ENCODE results near the gene TRIO. TPM values are rescaled to one million over a fixed set of nuclear protein-coding genes. Genes with fewer than 3 reads are reported as not detected.
"Not testable (repeated sequence)": the region's sequence is repeated elsewhere in the genome, so short reads cannot be mapped to it uniquely, and the experiment has no call there.

Gene TRIO
- polyA plus RNA-seq, 1 experiment: 176 TPM

DNA sequence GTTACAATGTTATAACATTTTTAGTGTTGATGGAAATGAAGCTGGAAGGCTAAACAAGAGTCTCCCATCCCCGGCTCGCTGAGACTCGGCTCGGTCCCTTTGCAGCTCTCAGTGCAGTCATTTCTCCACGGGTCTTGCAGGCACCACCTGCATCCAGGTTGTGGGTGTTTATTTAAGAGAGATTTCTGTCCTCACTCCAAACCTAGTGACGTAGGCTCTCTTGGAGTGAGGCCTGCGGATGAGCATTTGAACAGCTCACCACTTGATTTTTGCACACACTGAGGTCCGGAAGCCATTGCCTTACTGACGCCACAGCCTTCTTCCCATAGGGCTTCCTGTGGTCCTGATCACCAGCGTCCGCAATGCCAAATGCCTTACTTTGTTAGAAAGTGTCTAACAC, 240.8 kb downstream of the TRIO start:
- POLR2A ChIA-PET: no interaction called here
- TF ChIP-seq CTCF (IDR thresholded peaks at IDR 0.05; ENCODE audit: insufficient read depth, low read depth, low read length): no peak
- Histone ChIP-seq H3K36me3 (ENCODE audit: control insufficient read depth, insufficient read depth, low read length) (peaks cover 43% of the 10 kb centered on the region), H3K27me3 (ENCODE audit: control insufficient read depth, insufficient read depth, low read length) (no peaks in the 10 kb centered on the region), H3K4me3 (ENCODE audit: low read depth, low read length) (no peak overlapping the region)
- CTCF ChIA-PET: interaction anchor here (0.7 kb wide), 1 partner anchor 20 kb away, joined by 3 read pairs; no protein-coding TSS in a partner anchor
- no peak for DNase-seq (ENCODE audit: low read depth)

- no peak for TF ChIP-seq CTCF (IDR thresholded peaks at IDR 0.05; ENCODE audit: insufficient read depth, low read depth, low read length)
Measured at GRCh38 chr5:14385019-14385418, 241.9 kb downstream of the TRIO start.

DNA sequence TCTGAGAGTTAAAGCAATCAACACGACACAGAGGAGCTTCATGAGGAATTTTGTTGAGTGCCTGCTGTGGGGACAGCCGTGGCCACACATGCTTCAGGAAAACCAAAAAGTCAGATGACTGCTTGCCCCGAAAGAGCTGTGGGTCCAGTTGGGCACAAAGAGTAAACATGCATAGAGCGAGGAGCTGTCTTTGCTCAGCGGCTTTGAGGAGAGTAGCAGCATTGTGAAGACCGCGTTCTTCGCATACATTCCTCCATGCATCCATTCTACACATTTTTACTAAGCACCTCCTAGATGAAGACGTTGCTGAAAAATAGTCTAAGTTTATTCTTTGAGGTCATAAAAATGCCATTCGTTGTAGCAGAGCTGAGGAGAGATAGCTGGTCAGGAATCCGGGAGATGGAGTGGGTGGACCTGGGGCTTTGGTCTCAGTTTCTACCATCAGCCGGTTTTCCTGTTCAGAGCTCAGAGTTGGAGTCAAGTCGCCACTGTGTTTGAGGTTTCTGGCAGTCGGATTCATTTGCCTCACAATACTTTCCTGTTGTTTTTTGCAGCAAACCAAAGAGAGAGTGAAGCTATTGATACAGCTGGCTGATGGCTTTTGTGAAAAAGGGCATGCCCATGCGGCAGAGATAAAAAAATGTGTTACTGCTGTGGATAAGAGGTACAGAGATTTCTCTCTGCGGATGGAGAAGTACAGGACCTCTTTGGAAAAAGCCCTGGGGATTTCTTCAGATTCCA, 243.9 kb downstream of the TRIO start:
- CTCF ChIA-PET: interaction anchor here (0.6 to 2.5 kb wide), 5 partner anchors 13 to 298 kb away, joined by 3 to 9 read pairs (median 7); no protein-coding TSS in a partner anchor
- Histone ChIP-seq H3K4me3 (ENCODE audit: low read depth, low read length) (no peak overlapping the region), H3K27me3 (ENCODE audit: control insufficient read depth, insufficient read depth, low read length) (no peaks in the 10 kb centered on the region), H3K36me3 (ENCODE audit: control insufficient read depth, insufficient read depth, low read length) (peaks cover 34% of the 10 kb centered on the region)
- no peak for DNase-seq (ENCODE audit: low read depth)
- no peak for TF ChIP-seq CTCF (IDR thresholded peaks at IDR 0.05; ENCODE audit: insufficient read depth, low read depth, low read length)
- POLR2A ChIA-PET: interaction anchor here (0.6 kb wide), 1 partner anchor 196 kb away, joined by 3 read pairs; no protein-coding TSS in a partner anchor

More at GRCh38 chr5:14385019-14385418, 241.9 kb downstream of the TRIO start:
- DNase-seq (ENCODE audit: low read depth): no peak
- H3K27me3 ChIP-seq (ENCODE audit: control insufficient read depth, insufficient read depth, low read length): no peaks in the 10 kb centered on the region
- ChIA-PET POLR2A (no interaction called here), CTCF (interaction anchor here (0.5 kb wide), 1 partner anchor 17 kb away, joined by 3 read pairs; no protein-coding TSS in a partner anchor)
- peaks cover 40% of the 10 kb centered on the region for H3K36me3 ChIP-seq (ENCODE audit: control insufficient read depth, insufficient read depth, low read length)
- no peak overlapping the region for H3K4me3 ChIP-seq (ENCODE audit: low read depth, low read length)

DNA sequence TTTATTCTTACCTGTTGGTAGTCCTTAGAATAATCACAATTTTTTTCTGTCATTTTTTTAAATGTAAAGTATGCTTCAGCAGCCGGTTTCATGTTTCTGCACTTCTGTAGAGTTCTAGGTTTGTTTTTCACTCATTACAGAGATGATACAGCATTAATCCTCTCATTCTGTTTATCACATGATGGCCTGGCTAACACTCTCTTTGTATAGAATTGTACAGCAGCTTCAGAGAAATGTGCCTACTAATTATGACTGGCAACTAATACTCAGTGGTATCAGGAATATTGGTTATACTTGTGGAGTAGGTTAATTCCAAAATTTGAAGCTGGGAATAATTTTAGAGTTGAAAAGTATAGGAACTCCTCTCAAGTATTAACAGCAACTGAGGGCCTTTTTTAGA, 245.6 kb downstream of the TRIO start:
- CTCF ChIA-PET: interaction anchor here (0.7 to 1.4 kb wide), 2 partner anchors 9 to 16 kb away, joined by 3 to 5 read pairs; no protein-coding TSS in a partner anchor

GRCh38 chr5:14392552-14392951, 249.4 kb downstream of the TRIO start:
- CTCF ChIA-PET: interaction anchor here (0.8 kb wide), 1 partner anchor 256 kb away, joined by 3 read pairs; no protein-coding TSS in a partner anchor
- peaks cover 18% of the 10 kb centered on the region for H3K36me3 ChIP-seq (ENCODE audit: control insufficient read depth, insufficient read depth, low read length)

More for the DNA sequence above, 245.6 kb downstream of the TRIO start:
- TF ChIP-seq CTCF (IDR thresholded peaks at IDR 0.05; ENCODE audit: insufficient read depth, low read depth, low read length): no peak
- DNase-seq (ENCODE audit: low read depth): no peak
- POLR2A ChIA-PET: no interaction called here
- Histone ChIP-seq H3K36me3 (ENCODE audit: control insufficient read depth, insufficient read depth, low read length) (peaks cover 27% of the 10 kb centered on the region), H3K27me3 (ENCODE audit: control insufficient read depth, insufficient read depth, low read length) (no peaks in the 10 kb centered on the region), H3K4me3 (ENCODE audit: low read depth, low read length) (no peak overlapping the region)

More at GRCh38 chr5:14392552-14392951, 249.4 kb downstream of the TRIO start:
- H3K27me3 ChIP-seq (ENCODE audit: control insufficient read depth, insufficient read depth, low read length); POLR2A ChIA-PET; H3K4me3 ChIP-seq (ENCODE audit: low read depth, low read length); DNase-seq (ENCODE audit: low read depth): not testable (repeated sequence)

Measured in BJ (cell line).